Retinal pigment epithelial cell (primary cell): ENCODE results near the gene KCNJ9.

ENCODE experiments used
- DNase-seq: peaks from one replicate; pipeline ENCODE4 v3.0.0-alpha.2; 2010; ENCODE audit warnings: low read depth
- H3K4me3 ChIP-seq: 2 replicates; pipeline ENCODE4 v1.5.1; 2011; ENCODE audit warnings: mild to moderate bottlenecking, low read length, control low read depth, moderate library complexity
- CTCF ChIP-seq: conservative IDR thresholded peaks from 2 replicates; pipeline ENCODE4 v1.5.1; 2011; ENCODE audit warnings: low read depth, low read length, control low read depth, inconsistent platforms

Gene KCNJ9

DNA sequence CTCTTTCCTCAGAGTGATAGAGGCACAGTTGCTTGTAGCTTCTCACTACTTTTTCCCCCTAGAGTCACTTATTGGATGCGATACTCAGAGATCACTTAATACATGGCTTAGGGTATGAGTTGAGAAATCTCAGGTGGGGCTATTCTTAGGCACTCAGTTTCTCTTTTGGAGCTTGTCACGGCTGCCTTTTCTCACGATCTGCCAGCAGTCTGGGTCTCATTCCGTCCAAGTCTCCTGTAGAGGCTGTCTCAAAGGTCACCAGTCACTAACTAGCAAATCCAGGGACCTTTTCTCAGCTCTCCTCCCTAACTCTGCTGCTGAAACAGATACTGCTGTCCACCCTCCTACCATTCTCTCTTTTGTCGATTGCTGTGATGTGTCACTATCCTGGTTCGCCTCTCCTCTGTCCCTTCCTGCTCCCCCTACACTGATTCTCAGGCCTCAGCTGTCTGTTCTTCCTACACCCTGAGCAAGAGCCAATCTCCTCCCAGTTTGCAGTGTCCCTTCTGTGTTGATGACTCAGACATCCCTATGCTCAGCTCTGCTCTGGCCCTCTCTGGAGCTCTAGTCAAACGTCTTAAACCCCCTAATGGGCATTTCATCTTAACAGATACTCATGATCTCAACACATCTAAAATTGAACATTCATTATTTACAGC is 46.7 kb downstream of the KCNJ9 start:
- TF ChIP-seq CTCF, result no peak
- DNase-seq, result no peak
- no peak overlapping the region for H3K4me3 ChIP-seq

DNA sequence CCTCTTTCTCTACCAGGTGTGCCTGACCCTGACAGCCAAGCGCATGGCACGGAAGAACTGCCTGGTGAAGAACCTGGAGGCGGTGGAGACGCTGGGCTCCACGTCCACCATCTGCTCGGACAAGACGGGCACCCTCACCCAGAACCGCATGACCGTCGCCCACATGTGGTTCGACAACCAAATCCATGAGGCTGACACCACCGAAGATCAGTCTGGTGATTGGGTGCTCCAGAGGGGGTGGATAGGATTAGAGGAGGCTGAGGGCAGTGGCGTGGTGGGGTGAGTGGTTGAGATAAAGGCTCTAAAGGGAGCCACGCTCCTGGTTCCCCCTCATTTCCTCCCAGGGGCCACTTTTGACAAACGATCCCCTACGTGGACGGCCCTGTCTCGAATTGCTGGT is 47.3 kb downstream of the KCNJ9 start:
- no peak for TF ChIP-seq CTCF
- no peak for DNase-seq
- H3K4me3 ChIP-seq, result no peak overlapping the region

DNA sequence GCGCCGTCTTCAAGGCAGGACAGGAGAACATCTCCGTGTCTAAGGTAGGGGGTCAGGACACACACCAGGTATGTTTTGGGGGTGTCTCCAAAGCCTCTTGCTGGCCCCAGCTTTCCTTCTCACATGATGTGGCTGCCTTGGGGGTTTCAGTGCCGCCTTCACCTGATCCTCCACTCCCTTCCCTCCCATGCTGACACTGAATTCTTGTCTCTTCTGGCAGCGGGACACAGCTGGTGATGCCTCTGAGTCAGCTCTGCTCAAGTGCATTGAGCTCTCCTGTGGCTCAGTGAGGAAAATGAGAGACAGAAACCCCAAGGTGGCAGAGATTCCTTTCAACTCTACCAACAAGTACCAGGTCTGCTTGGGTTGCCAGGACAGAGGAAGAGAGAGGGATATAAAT is 47.7 kb downstream of the KCNJ9 start:
- DNase-seq, result no peak
- no peak overlapping the region for H3K4me3 ChIP-seq
- no peak for TF ChIP-seq CTCF

DNA sequence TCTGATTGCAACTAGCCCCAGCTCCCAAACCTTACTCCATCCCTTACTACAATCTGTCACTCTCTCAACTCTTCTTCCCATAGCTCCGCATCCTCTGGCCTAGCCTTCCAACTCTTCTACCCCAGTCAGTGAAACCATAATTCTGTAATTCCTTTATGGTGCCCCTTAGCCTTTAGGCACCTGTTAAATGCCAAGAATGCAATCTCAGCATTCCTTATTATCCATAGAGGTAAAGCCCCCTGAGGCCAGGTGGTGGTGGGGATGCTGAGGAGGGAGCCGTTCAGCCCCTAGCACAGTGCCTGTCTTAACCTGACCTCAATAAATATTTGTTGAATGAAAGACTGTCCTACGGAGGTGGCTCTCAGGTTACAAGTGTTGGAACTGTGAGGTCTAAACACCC is 48.2 kb downstream of the KCNJ9 start:
- TF ChIP-seq CTCF, result no peak
- DNase-seq, result no peak
- H3K4me3 ChIP-seq, result no peak overlapping the region

DNA sequence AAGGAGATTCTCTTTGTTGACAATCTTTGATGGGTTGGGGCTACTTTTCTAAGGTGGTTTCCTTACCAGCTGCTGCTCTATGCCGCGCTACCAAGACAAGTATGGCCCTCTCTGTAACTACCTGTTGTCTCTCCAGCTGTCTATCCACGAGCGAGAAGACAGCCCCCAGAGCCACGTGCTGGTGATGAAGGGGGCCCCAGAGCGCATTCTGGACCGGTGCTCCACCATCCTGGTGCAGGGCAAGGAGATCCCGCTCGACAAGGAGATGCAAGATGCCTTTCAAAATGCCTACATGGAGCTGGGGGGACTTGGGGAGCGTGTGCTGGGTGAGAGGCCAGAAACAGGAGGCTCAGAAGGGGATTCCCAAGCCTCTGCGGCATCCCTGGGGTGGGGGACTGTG is 48.6 kb downstream of the KCNJ9 start:
- no peak for DNase-seq
- H3K4me3 ChIP-seq, result no peak overlapping the region
- no peak for TF ChIP-seq CTCF

GRCh38 chr1:160130486-160130885 is 49.1 kb downstream of the KCNJ9 start:
- no peak for DNase-seq
- no peak overlapping the region for H3K4me3 ChIP-seq
- TF ChIP-seq CTCF, result no peak

- no peak for TF ChIP-seq CTCF
- no peak for DNase-seq
Measured at GRCh38 chr1:160130939-160131338, 49.6 kb downstream of the KCNJ9 start.

More at GRCh38 chr1:160130939-160131338, 49.6 kb downstream of the KCNJ9 start:
- H3K4me3 ChIP-seq, result no peak overlapping the region
